AG09319 (cell line): ENCODE data around the gene CHID1.

Source experiments
- DNase-seq: peaks from one replicate; pipeline ENCODE4 v3.0.0-alpha.2; 2010; ENCODE audit warnings: low read depth; ENCODE audit errors: extremely low read depth
- TF ChIP-seq, protein P1 (sequence below): IDR thresholded peaks from 2 replicates; pipeline ENCODE4 v1.5.1; 2011; ENCODE audit warnings: low read depth, mild to moderate bottlenecking, inconsistent platforms, low read length, moderate library complexity

CHID1 gene

DNA sequence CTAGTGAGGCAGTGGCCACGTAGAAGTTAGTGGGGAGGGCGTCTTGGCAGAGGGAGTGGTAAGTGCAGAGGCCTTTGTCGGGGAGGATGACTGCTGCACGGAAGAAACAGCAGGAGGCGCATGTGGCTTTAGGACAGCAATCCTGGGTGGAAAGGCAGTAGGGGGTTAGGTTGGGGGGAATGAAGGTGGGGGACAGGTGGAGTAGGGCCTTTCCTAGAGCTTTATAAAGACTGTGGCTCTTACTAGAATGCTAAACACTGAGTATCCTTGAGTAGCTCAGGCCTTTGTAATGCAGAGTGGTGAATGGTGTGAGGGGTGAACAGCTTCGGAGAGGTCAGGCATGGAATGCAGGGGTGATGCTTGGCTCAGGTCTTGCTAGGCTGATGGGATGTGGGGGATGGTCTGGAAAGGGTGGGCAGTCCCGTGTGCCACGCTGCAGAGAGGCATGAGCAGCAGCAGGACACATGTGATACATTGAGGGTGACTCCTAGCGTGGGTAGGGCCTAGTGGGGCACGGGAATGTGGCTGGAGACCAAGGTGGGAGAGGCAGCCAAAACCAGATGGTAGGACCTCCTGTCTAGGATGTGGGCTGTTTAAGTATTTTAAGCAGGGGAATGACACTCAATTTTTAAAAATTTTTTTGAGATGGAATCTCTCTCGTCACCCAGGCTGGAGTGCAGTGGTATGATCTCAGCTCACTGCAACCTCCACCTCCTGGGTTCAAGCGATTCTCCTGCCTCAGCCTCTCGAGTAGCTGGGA, 34.3 kb upstream of the CHID1 start:
- DNase-seq: no peak
- TF ChIP-seq, protein P1, sequence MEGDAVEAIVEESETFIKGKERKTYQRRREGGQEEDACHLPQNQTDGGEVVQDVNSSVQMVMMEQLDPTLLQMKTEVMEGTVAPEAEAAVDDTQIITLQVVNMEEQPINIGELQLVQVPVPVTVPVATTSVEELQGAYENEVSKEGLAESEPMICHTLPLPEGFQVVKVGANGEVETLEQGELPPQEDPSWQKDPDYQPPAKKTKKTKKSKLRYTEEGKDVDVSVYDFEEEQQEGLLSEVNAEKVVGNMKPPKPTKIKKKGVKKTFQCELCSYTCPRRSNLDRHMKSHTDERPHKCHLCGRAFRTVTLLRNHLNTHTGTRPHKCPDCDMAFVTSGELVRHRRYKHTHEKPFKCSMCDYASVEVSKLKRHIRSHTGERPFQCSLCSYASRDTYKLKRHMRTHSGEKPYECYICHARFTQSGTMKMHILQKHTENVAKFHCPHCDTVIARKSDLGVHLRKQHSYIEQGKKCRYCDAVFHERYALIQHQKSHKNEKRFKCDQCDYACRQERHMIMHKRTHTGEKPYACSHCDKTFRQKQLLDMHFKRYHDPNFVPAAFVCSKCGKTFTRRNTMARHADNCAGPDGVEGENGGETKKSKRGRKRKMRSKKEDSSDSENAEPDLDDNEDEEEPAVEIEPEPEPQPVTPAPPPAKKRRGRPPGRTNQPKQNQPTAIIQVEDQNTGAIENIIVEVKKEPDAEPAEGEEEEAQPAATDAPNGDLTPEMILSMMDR: peak; percentile 10

DNA sequence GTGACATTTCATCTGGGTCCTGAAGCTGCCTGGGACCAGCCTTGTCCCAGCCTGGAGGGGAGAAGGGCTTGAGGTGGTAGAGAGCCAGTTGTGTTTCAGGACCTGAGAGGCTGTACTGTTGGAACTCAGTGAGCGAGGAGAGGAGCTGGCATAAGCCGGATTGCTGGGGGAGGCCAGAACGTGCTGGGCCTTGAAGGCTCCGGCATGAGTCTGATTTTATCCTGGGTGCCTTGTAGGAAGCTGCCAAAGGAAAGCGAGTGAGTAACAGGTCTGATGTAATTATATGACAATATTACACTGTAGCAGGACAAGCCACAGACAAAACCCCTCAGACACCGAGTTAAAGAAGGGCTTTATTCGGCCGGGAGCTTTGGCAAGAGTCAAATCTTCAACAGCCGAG, 32.2 kb upstream of the CHID1 start:
- DNase-seq: no peak
- TF ChIP-seq, protein P1: no peak

DNA sequence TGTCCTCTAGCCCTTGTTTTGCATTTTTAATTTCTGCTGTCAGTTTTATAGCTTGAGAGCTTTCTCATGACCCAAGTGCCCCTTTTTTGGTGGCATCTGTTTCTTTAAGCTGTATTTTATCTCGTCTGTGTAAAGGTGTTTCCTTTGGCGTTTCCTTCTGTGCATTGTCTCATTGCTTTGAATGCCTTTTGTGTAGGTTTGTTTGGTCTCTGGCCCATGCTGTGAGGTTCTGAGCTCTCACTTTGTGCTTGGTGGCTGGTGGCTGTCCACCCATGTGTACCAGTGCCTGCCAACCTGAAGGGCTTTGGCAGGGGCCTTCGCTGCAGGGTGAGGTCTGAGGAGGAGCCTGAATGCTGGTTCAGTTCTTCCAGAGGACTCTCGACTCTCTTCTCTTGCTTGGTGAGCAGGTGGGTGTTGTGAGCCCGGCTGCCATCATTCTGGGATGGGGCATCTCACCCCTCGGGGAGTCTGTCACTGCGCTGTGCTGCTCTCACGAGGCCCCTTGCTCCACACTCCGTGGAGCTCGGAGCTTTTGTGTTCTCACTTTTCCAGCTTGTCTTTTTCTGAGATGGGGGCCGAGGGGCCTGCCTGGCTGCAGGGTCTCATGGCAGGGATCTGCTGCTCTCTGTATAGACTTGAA, 30.0 kb upstream of the CHID1 start:
- TF ChIP-seq, protein P1: no peak
- DNase-seq: no peak

DNA sequence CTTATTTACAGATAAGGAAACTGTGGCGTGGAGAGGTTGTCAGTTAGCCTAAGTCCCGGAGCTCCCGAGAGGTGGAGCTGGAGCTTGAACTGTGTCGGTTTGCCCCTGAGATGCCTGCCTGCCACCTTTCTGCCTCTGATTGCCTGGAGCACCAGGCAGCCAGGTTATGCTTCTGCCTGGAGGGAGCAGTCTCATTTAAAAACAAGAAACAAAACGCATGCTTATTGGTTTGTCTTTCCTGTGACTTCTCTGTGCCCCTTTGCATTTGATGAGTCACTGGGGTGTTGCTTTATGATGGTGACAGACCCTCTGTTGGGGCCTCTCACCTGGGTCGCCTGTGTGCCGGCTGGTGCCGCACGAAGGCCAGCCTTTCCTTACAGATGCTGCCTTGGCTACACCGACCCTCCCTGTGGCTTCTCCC, 27.2 kb upstream of the CHID1 start:
- TF ChIP-seq, protein P1: no peak

DNA sequence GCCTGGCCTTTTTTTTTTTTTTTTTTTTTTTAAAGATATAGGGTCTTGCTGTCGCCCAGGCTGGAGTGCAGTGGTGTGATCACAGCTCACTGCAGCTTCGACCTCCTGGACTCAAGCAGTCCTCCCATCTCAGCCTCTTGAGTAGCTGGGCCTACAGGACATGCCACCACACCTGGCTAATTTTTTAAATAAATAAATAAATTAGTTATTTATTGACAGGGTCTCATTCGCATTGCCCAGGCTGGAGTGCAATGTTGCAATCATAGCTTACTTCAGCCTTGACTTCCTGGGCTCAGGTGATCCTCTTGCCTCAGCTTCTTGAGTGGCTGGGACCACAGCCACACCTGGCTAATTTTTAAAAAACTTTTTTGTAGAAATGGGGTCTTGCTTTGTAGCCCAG, 25.6 kb upstream of the CHID1 start:
- TF ChIP-seq, protein P1: no peak

More for the DNA sequence above, 27.2 kb upstream of the CHID1 start:
- no peak for DNase-seq

DNA sequence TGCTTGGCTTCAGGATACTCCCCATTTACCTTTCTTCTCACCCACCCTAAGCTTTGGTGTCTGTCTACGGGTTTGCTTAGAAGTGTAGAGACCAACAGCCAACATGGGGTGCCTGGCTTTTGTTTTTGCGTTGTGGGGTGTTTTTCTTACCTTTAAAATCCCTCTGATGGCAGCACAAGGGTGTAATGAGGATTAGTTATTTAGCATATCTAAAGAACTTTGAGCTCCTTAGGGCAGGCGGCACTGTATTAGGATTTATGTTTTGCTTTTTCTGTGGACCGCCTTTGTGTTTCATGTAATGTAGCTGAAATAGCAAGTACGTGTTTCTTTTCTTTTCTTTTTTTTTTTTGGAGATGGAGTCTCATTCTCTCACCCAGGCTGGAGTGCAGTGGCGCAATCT, 23.9 kb upstream of the CHID1 start:
- TF ChIP-seq, protein P1: no peak
- DNase-seq: no peak

More for the DNA sequence above, 25.6 kb upstream of the CHID1 start:
- DNase-seq: no peak

DNA sequence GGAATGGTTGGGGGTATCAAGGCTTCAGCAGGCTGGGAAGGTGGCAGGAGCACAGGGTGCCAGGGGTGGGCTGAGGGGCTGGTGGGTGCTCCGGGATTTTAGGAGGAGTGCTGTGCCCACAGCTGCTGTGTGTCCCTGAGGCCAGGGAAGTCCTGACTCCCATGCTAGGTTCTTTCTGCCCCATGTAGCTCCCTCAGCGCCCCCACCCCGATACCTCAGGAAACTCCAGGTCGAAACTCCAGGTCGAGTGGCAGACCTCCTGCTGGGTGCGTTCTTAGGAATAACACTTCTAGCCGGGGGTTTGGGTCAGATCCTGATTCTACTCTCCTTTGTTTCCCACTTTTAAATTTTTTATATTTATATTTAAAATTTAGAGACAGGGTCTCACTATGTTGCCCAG, 23.3 kb upstream of the CHID1 start:
- no peak for DNase-seq
- TF ChIP-seq, protein P1: no peak
